Thoracic aorta (tissue), 2 donors: ENCODE data around the gene CMTR2. TPM values are rescaled to one million over a fixed set of nuclear protein-coding genes. Genes with fewer than 3 reads are reported as not detected.

Experiments
- ATAC-seq: fragments of 150-250 bp; one replicate; pipeline ENCODE4 v1.8.0; 2017; ENCODE audit warnings: low read depth; ENCODE audit not compliant: insufficient number of reproducible peaks, low FRiP score
- DNase-seq: peaks from one replicate; pipeline ENCODE4 v3.0.0-alpha.2; 2020; ENCODE audit warnings: low spot score
- H3K27ac ChIP-seq, 2 donors: fragments of 200-600 bp; sonication (generic); 1 replicate in 1 of 2; 2 replicates in 1 of 2; pipeline ENCODE4 v1.5.1; 2016; ENCODE audit warnings: mild to moderate bottlenecking in 2 of 2, moderate library complexity in 2 of 2
- H3K27me3 ChIP-seq: fragments of 200-600 bp; sonication (generic); replicated peaks from 2 replicates; pipeline ENCODE4 v1.6.0; 2016; ENCODE audit warnings: mild to moderate bottlenecking; ENCODE audit not compliant: insufficient read depth
- H3K36me3 ChIP-seq: fragments of 200-600 bp; sonication (generic); one replicate; pipeline ENCODE4 v1.5.1; 2016
- H3K4me1 ChIP-seq, 2 donors: fragments of 200-600 bp; sonication (generic); 1 replicate in 1 of 2; 2 replicates in 1 of 2; pipeline versions ENCODE4 v1.5.1 to v1.6.0; 2016; ENCODE audit warnings: low read depth in 2 of 2, mild to moderate bottlenecking in 1 of 2; ENCODE audit not compliant: control insufficient read depth in 1 of 2
- H3K4me3 ChIP-seq: fragments of 200-600 bp; sonication (generic); 2 replicates; pipeline ENCODE4 v1.5.1; 2016; ENCODE audit warnings: mild to moderate bottlenecking
- H3K9me3 ChIP-seq: fragments of 200-600 bp; sonication (generic); 2 replicates; pipeline ENCODE4 v1.5.1; 2016
- total RNA-seq, 2 donors: library from RNA; depleted of rRNA; stranded (reverse); fragments of >200 nt; gene quantifications; one replicate each; pipeline versions ENCODE4 v1.1.0 to v1.2.3, GENCODE V29; 2016
- TF ChIP-seq, protein P1 (sequence below): fragments of 200-600 bp; sonication (generic); IDR thresholded peaks from one replicate; pipeline ENCODE4 v1.5.1; 2019; ENCODE audit warnings: antibody characterized with exemption

Gene CMTR2
- total RNA-seq, 2 donors from 2014 or later = 14.6 to 15.9 TPM

DNA sequence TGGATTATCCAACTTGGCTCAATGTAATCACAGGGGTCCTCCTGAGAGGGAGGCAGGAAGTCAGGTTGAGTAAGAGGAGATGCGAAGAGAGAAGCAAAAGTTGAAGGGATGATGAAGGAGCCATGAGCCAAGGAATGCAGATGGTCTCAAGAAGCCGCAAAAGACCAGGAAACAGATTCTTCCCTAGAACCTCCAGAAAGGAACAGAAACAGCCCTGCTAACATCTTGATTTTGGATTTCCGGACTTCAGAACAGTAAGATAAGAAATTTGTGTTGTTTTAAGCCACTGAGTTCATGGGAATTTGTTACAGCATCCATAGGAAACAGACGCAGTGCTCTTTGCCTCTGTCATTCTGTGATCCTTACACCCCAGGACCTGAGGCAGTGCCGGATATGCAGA lies 26.8 kb downstream of the CMTR2 start:
- no peak overlapping the region for H3K27ac ChIP-seq

DNA sequence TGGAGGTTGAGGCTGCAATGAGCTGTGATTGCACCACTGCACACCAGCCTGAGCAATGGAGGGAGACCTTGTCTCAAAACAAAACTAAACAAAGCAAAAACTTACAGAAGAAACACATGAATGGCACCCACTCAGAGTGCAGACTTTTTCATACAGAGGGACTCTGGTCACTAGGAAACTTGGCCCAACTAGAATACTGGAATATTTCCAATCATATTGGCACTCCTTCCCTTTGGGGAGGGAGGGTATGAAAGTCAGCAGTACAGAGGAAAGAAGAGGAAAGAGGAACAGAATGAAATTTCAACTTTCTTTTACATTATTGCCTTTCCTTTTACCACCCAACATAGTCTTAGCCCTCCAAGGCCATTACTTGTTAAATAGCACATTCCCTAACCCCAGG lies 28.2 kb downstream of the CMTR2 start:
- Histone ChIP-seq H3K9me3 (no peaks in the 10 kb centered on the region), H3K4me3 (no peak overlapping the region), H3K4me1 (no peaks in the 10 kb centered on the region), H3K27me3 (no peaks in the 10 kb centered on the region), H3K36me3 (no peaks in the 10 kb centered on the region), H3K27ac (no peak overlapping the region)
- ATAC-seq = no peak
- TF ChIP-seq, protein P1, sequence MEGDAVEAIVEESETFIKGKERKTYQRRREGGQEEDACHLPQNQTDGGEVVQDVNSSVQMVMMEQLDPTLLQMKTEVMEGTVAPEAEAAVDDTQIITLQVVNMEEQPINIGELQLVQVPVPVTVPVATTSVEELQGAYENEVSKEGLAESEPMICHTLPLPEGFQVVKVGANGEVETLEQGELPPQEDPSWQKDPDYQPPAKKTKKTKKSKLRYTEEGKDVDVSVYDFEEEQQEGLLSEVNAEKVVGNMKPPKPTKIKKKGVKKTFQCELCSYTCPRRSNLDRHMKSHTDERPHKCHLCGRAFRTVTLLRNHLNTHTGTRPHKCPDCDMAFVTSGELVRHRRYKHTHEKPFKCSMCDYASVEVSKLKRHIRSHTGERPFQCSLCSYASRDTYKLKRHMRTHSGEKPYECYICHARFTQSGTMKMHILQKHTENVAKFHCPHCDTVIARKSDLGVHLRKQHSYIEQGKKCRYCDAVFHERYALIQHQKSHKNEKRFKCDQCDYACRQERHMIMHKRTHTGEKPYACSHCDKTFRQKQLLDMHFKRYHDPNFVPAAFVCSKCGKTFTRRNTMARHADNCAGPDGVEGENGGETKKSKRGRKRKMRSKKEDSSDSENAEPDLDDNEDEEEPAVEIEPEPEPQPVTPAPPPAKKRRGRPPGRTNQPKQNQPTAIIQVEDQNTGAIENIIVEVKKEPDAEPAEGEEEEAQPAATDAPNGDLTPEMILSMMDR = no peak
- no peak for DNase-seq

More for the DNA sequence above, 26.8 kb downstream of the CMTR2 start:
- TF ChIP-seq, protein P1 = no peak
- Histone ChIP-seq H3K4me1 (no peaks in the 10 kb centered on the region), H3K36me3 (no peaks in the 10 kb centered on the region), H3K9me3 (no peaks in the 10 kb centered on the region), H3K4me3 (no peak overlapping the region), H3K27me3 (no peaks in the 10 kb centered on the region)
- DNase-seq (no peak), ATAC-seq (no peak)

DNA sequence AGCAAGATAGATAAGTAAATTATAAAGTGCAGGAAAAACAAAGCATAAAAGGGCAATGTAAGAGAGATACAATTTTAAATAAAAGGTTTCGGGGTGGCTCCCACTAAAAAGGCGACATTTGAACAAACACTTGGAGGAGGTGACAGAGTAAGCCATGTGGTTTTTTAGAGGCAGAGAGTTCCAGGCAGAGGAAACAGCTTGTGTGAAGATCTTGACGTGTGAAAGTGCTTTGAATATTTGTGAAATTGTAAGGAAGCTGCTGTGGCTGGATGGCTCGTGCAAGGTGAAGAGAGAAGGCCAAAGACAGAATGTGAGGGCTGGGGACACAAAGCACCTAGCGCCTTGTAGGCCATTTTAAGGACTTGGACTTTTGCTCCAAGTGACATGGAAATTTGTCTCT lies 30.1 kb downstream of the CMTR2 start:
- no peaks in the 10 kb centered on the region for H3K9me3 ChIP-seq
- H3K4me1 ChIP-seq = no peaks in the 10 kb centered on the region
- TF ChIP-seq, protein P1 = no peak
- no peak overlapping the region for H3K4me3 ChIP-seq
- DNase-seq = no peak
- H3K27ac ChIP-seq = no peak overlapping the region
- ATAC-seq = no peak
- H3K27me3 ChIP-seq = no peaks in the 10 kb centered on the region
- H3K36me3 ChIP-seq = no peaks in the 10 kb centered on the region

DNA sequence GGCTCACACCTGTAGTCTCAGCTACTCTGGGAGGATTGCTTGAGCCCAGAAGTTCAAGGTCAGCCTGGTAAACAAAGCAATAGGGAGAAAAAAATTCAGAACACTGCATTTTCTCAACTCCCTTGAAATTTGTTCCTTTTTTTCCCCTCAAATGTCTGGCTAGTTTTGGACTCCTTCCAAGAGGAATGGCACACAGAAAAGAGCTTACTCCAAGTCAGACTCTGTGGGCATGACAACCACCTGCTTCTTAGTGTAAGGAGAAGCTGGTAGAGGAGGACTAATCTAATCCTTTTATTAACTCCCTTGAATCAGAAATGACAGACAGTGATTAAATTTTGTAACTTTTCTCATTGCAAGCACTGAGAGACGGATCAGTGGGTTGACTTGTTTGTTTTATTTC lies 30.8 kb downstream of the CMTR2 start:
- DNase-seq (no peak), ATAC-seq (no peak)
- H3K27ac ChIP-seq = no peak overlapping the region
- H3K4me3 ChIP-seq = no peak overlapping the region
- H3K4me1 ChIP-seq = no peaks in the 10 kb centered on the region
- H3K9me3 ChIP-seq = no peaks in the 10 kb centered on the region
- H3K36me3 ChIP-seq = no peaks in the 10 kb centered on the region
- no peaks in the 10 kb centered on the region for H3K27me3 ChIP-seq
- TF ChIP-seq, protein P1 = no peak

DNA sequence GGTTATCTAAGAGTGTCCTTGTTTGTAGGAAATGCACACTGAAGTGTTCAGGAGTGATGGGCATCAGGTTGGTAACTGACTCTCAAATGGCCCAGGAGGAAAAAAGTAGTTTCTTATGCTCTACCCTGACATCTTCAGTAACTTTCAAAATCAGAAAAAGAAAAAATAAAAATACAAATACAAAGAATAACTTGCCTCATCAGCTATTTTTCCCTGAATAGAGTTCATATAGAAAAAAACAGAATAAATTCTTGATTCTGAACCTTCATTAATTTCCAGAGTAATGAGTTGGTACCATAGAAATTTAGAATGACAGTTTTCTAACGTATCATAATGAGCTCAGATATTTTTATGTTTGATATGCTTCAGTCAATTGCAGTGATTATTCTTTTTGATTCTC lies 31.4 kb downstream of the CMTR2 start:
- Histone ChIP-seq H3K4me1 (no peaks in the 10 kb centered on the region), H3K36me3 (no peaks in the 10 kb centered on the region), H3K27ac (no peak overlapping the region), H3K4me3 (no peak overlapping the region), H3K9me3 (no peaks in the 10 kb centered on the region), H3K27me3 (no peaks in the 10 kb centered on the region)
- DNase-seq (no peak), ATAC-seq (no peak)
- TF ChIP-seq, protein P1 = no peak
